Measurements from ENCODE around the gene THSD7B.
"Not testable (repeated sequence)": the region's sequence is repeated elsewhere in the genome, so short reads cannot be mapped to it uniquely, and the experiment has no call there.

THSD7B gene

DNA sequence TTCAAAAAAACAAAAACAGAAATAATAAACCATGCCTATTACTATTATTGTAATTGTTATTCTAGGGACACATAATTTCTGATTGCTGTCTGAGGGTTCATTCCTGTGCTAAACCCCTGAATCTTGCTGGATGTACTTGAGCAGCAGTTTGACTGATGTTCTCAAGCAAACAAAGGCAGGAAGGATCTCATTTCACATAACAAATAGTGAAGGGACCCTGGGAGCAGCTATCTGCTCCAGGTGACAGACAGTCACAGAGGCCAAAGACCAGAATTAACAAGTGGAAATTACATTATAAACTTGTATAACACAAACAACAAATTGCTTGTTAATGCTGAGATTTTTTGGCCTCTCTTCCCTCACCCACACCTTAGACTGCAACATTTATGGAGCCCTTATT, 284.2 kb downstream of the THSD7B start:
- DNase-seq (ENCODE audit: low read depth) = no peak

GRCh38 chr2:137050949-137051348, 285.6 kb downstream of the THSD7B start:
- no peak for DNase-seq (ENCODE audit: low read depth)

DNA sequence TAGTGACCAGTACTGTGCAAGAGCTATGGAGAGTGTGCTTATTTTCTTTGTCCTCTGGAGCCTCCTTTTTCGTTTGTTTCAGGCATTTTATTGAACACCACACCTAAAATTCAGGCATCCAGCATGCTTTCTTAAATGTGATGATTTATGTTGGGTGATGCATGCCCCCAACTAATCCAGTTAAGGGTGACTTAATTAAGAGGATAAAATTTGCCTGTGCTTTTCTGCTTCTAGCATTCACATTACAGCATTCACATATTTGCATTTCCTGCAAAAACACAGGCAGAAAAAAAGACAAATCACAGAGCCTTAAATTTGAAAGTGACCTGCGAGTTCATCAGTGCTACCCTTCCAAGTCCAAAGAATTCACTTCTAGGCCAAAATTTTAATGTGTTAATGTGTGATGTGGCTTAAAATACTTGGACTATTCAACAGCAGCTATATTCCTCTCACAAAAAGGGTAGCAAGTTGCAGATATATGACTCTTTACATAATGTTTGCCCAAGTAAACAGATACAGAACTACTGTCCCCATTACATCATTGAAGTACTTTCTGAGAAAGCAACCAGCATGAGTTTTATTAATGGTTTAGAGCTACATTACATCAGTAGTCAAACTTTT, 286.5 kb downstream of the THSD7B start:
- no peak for DNase-seq (ENCODE audit: low read depth)

DNA sequence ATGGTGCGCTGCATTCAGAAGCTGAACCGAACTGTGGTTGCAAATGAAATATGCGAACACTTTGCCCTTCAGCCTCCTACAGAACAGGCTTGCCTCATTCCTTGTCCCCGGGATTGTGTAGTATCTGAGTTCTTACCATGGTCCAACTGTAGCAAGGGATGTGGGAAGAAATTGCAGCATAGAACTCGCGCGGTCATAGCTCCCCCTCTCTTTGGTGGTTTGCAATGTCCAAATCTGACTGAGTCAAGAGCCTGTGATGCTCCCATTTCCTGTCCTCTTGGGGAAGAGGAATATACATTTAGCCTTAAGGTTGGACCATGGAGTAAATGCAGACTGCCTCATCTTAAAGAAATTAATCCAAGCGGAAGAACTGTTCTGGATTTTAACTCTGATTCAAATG, 291.4 kb downstream of the THSD7B start:
- no peak for DNase-seq (ENCODE audit: low read depth)

- DNase-seq (ENCODE audit: low read depth) = not testable (repeated sequence)
These were observed 310.9 kb downstream of the THSD7B start for GRCh38 chr2:137076111-137076765.

DNA sequence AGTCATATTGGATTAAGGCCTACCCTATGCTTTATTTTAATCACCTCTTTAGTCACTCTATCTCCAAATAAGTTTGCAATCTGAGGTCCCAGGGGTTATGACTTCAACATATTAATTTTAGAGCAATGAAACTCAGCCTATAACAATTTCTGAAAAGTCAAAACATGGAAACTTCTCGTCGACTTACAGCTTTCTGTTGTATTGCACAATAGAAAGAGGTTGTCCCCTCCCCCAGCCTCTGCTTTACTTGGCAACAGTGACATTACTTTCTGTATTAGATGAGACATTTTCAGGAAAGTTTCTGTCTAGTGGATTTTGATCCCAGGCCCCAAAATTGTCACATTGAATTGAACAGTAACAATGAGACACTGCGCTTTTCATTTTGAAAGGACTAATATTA, 326.4 kb downstream of the THSD7B start:
- no peak for DNase-seq (ENCODE audit: low read depth)

GRCh38 chr2:137093116-137093515, 327.8 kb downstream of the THSD7B start:
- DNase-seq (ENCODE audit: low read depth) = no peak

- DNase-seq (ENCODE audit: low read depth) = no peak
These were observed 330.8 kb downstream of the THSD7B start for GRCh38 chr2:137096187-137096586.

DNA sequence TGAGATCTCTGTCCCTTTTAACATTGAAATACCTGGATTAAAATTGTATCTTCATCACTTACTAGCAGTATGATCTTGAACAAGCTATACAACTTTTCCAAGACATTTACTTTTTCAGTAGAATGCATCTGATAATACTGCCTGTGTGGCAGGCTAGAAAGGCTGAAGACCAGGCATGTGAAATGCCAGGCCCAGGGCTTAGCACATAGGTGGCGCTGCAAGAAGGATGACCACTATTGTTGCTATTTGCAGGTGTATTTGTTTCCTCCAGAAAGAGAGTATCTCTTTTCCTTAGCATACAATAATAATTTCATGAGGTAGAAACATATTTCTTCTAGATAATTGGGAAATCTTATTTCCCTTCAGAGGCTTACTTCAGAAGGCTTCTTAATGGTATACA, 331.3 kb downstream of the THSD7B start:
- no peak for DNase-seq (ENCODE audit: low read depth)

- not testable (repeated sequence) for DNase-seq (ENCODE audit: low read depth)
These were observed 336.5 kb downstream of the THSD7B start for GRCh38 chr2:137101814-137102213.

- no peak for DNase-seq (ENCODE audit: low read depth)
These were observed 342.6 kb downstream of the THSD7B start for GRCh38 chr2:137107904-137108303.

- DNase-seq (ENCODE audit: low read depth) = no peak
These were observed 346.6 kb downstream of the THSD7B start for GRCh38 chr2:137111896-137112295.

GRCh38 chr2:137115081-137115794, 349.9 kb downstream of the THSD7B start:
- no peak for DNase-seq (ENCODE audit: low read depth)

- no peak for DNase-seq (ENCODE audit: low read depth)
These were observed 350.4 kb downstream of the THSD7B start for GRCh38 chr2:137115795-137116089.

DNA sequence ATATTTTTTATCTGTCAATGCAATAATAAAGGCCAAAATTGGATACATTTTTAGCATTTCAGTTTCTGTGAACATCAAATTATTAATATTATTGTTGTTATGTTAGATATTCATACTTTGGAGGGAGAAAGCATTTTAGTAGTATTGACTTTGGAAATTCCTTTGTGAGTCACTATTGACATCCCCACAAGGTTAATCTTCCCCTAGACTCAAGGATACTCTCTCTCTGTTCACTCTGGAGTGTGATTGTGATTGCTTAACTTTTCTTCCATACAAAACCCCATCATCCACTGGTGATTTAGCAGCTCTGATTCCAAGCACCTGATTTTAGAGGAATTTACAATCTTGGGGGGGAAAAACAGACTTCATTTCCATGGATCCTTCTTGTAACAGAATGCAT, 352.0 kb downstream of the THSD7B start:
- no peak for DNase-seq (ENCODE audit: low read depth)

GRCh38 chr2:137118140-137118539, 352.8 kb downstream of the THSD7B start:
- no peak for DNase-seq (ENCODE audit: low read depth)

- DNase-seq (ENCODE audit: low read depth) = no peak
These were observed 357.9 kb downstream of the THSD7B start for GRCh38 chr2:137123226-137123625.

- no peak for DNase-seq (ENCODE audit: low read depth)
These were observed 367.9 kb downstream of the THSD7B start for GRCh38 chr2:137133225-137133624.

- DNase-seq (ENCODE audit: low read depth) = no peak
These were observed 372.9 kb downstream of the THSD7B start for GRCh38 chr2:137138263-137138662.

DNA sequence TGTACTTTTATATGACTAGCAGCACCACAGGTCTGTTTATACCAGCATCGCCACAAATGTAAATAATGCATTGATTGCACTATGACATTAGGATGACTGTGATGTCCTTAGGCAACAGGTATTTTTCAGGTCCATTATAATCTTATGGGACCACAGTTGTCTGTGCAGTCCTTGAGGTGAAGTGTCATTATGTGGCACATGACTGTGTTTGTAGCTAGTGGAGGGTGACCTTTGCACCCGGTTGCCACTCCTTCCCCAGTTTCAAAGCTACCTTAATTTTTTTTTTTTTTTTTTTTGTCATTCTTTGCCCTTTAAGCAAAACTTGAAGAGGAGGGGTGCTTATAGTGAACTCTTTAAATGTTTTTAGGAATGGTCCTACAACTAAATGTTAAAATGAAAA, 386.4 kb downstream of the THSD7B start:
- no peak for DNase-seq (ENCODE audit: low read depth)

DNA sequence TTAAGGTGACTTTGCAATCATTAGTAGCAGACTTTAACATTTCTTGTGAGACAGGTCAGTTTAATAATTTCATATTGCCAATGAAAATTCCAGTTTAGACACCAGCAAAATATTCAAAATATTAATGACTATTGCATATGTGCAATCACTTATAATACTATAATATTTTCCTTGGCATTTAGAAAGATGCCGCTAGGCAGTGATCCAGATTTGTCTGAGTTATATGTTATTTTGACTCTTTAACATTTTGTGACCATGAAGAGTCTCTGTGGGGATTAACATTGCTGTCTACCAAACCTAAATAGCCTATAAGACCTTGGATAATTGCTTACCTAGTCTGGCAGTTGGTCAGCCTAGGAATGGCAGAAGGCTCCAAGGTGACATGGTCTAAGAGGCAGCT, 389.6 kb downstream of the THSD7B start:
- DNase-seq (ENCODE audit: low read depth) = no peak

- DNase-seq (ENCODE audit: low read depth) = no peak
These were observed 390.2 kb downstream of the THSD7B start for GRCh38 chr2:137155356-137156104.
